Epithelial cell of proximal tubule (primary cell): ENCODE data around the gene DAGLB. TPM values are rescaled to one million over a fixed set of nuclear protein-coding genes. Genes with fewer than 3 reads are reported as not detected.
"Not testable (repeated sequence)": the region's sequence is repeated elsewhere in the genome, so short reads cannot be mapped to it uniquely, and the experiment has no call there.

Source experiments
- DNase-seq: peaks from one replicate; pipeline ENCODE4 v3.0.0-alpha.2; 2011; ENCODE audit warnings: low read depth
- H3K4me3 ChIP-seq: 2 replicates; pipeline ENCODE4 v1.5.1; 2011; ENCODE audit warnings: low read depth, mild to moderate bottlenecking, low read length
- total RNA-seq: library from RNA; depleted of rRNA; stranded (reverse); fragments of >200 nt; gene quantifications from 2 replicates; pipeline ENCODE4 v1.2.3, GENCODE V29; 2015
- TF ChIP-seq, protein P1 (sequence below): conservative IDR thresholded peaks from 2 replicates; pipeline ENCODE4 v1.5.1; 2012; ENCODE audit warnings: low read depth, mild to moderate bottlenecking, low read length

Gene DAGLB
- total RNA-seq, 1 donor from 2014 or later: 7.3 TPM

- DNase-seq: no peak
- TF ChIP-seq, protein P1, sequence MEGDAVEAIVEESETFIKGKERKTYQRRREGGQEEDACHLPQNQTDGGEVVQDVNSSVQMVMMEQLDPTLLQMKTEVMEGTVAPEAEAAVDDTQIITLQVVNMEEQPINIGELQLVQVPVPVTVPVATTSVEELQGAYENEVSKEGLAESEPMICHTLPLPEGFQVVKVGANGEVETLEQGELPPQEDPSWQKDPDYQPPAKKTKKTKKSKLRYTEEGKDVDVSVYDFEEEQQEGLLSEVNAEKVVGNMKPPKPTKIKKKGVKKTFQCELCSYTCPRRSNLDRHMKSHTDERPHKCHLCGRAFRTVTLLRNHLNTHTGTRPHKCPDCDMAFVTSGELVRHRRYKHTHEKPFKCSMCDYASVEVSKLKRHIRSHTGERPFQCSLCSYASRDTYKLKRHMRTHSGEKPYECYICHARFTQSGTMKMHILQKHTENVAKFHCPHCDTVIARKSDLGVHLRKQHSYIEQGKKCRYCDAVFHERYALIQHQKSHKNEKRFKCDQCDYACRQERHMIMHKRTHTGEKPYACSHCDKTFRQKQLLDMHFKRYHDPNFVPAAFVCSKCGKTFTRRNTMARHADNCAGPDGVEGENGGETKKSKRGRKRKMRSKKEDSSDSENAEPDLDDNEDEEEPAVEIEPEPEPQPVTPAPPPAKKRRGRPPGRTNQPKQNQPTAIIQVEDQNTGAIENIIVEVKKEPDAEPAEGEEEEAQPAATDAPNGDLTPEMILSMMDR: no peak
- no peak overlapping the region for H3K4me3 ChIP-seq
These were observed 48.4 kb downstream of the DAGLB start for GRCh38 chr7:6399351-6399750.

- DNase-seq: no peak
- peak overlapping the region; percentile 5 for H3K4me3 ChIP-seq
- TF ChIP-seq, protein P1: no peak
These were observed 48.8 kb downstream of the DAGLB start for GRCh38 chr7:6398943-6399342.

GRCh38 chr7:6397759-6398495, 49.8 kb downstream of the DAGLB start:
- not testable (repeated sequence) for DNase-seq, H3K4me3 ChIP-seq

DNA sequence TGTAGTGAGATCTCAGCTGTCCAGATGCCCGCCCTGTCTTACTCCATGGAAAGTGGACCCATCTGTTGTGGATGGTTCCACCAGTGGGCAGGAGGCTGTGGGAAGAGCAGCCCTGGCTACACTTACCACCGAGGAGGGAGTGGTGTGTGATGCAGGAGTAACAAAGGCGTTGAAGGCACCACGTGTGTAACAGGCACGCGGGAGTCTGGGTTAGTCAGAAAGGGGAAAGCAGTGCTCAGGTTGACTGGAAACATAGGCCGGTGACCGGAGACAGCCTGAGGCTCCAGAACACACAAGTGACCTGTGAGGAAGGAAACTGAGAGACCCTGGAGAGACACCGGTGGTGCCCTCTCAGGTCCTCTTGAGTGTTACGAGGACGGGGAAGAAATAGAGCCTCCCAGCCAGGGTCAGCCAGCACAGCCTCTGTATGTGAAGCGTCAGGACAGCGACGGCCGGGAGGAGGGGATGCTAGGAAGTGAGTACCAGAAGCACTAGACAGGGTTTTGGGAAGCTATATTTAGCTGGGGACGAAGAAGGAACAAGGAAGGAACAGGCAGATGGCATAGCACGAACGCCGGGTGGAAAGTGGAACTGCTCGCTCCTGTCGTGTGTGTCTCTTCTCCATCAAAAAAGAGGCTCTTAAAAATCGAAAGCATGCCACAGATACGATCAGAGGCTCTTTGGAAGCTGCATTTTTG, 51.7 kb downstream of the DAGLB start:
- H3K4me3 ChIP-seq: no peak overlapping the region
- no peak for DNase-seq
- TF ChIP-seq, protein P1: no peak

GRCh38 chr7:6394114-6394513, 53.6 kb downstream of the DAGLB start:
- TF ChIP-seq, protein P1: no peak
- H3K4me3 ChIP-seq: no peak overlapping the region
- no peak for DNase-seq

GRCh38 chr7:6393667-6394056, 54.1 kb downstream of the DAGLB start:
- DNase-seq: no peak
- TF ChIP-seq, protein P1: no peak
- H3K4me3 ChIP-seq: no peak overlapping the region

DNA sequence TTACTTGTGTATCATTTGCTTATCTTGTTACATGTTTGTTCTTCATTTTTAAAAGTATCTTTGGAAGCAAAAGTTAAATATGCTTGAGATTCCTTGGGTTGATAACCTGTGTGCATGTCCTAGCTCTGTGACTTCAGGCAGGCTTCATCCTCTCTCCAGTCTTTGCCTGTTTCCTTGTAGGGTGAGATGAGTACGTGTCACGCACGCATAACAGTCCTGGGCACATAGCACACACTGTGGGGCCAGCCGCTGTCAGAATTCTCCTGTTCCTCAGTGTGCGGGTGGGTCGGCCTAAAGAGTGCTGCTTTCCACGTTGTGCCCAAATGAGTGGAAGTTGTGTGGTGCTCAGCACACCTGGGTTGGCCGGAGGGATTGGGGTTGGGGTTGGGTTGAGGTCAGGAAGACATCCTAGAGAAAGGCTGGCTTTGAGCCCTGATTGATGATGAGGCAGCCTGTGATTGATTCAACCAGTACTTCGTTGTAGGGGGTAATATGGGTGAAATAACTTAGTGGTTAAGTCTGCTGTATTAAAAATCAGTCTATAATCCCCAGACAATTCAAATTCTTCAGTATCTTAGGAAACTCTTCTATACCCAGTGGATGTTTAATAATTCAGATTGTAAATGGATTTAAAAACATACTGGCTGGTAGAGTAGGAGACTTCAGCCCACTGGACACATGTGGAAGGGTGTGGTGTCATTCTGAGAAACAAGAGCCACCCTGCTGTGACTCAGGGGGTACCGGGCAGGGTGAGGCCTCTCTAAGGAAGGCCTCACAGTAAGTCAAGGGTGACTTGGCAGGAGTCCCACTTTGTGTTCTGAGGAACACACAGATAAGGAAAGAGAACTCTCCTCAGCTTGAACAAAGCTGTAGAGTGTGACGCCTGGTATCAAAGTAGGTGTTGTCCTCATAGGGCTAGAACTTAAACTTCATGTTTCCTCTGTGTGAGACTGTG, 54.8 kb downstream of the DAGLB start:
- H3K4me3 ChIP-seq: no peak overlapping the region
- TF ChIP-seq, protein P1: no peak
- DNase-seq: no peak
